ENCODE data around the gene ANAPC16.
"Not testable (repeated sequence)": the region's sequence is repeated elsewhere in the genome, so short reads cannot be mapped to it uniquely, and the experiment has no call there.

ANAPC16 gene

GRCh38 chr10:72278668-72279393, 63.0 kb downstream of the ANAPC16 start:
- no peak overlapping the region for H3K27ac ChIP-seq (ENCODE audit: low read length)
- no peak overlapping the region for H2AFZ ChIP-seq (ENCODE audit: low read depth, low read length)
- no peak overlapping the region for H3K4me3 ChIP-seq (ENCODE audit: low read length)
- peaks cover 24% of the 10 kb centered on the region for H3K4me1 ChIP-seq (ENCODE audit: low read length)
- peaks cover 27% of the 10 kb centered on the region for H3K36me3 ChIP-seq (replicated peaks; ENCODE audit: low read depth, low read length)
- no peak overlapping the region for H3K4me2 ChIP-seq (ENCODE audit: low read length)
- peaks cover 17% of the 10 kb centered on the region for H3K79me2 ChIP-seq (ENCODE audit: low read length)
- peaks cover 18% of the 10 kb centered on the region for H4K20me1 ChIP-seq (ENCODE audit: insufficient read depth, low read length)
- TF ChIP-seq EZH2phosphoT487 (IDR thresholded peaks at IDR 0.05; ENCODE audit: low read depth) (no peak), CTCF (IDR thresholded peaks at IDR 0.05; ENCODE audit: low read depth, low read length) (no peak)
- H3K27me3 ChIP-seq (ENCODE audit: low read depth, low read length): peaks cover 7% of the 10 kb centered on the region; the same call in 1 of the 2 replicates
- no peaks in the 10 kb centered on the region for H3K9me3 ChIP-seq (ENCODE audit: insufficient read depth, low read length)
- H3K9ac ChIP-seq (ENCODE audit: low read length): no peak overlapping the region

GRCh38 chr10:72279587-72279986, 63.8 kb downstream of the ANAPC16 start:
- Histone ChIP-seq H4K20me1 (ENCODE audit: insufficient read depth, low read length) (peaks cover 17% of the 10 kb centered on the region), H3K4me1 (ENCODE audit: low read length) (peaks cover 23% of the 10 kb centered on the region), H3K36me3 (replicated peaks; ENCODE audit: low read depth, low read length) (peaks cover 20% of the 10 kb centered on the region)
- not testable (repeated sequence) for H3K79me2 ChIP-seq (ENCODE audit: low read length); H3K4me3 ChIP-seq (ENCODE audit: low read length); H3K27me3 ChIP-seq (ENCODE audit: low read depth, low read length); H2AFZ ChIP-seq (ENCODE audit: low read depth, low read length); H3K4me2 ChIP-seq (ENCODE audit: low read length); H3K27ac ChIP-seq (ENCODE audit: low read length); H3K9me3 ChIP-seq (ENCODE audit: insufficient read depth, low read length); H3K9ac ChIP-seq (ENCODE audit: low read length)

DNA sequence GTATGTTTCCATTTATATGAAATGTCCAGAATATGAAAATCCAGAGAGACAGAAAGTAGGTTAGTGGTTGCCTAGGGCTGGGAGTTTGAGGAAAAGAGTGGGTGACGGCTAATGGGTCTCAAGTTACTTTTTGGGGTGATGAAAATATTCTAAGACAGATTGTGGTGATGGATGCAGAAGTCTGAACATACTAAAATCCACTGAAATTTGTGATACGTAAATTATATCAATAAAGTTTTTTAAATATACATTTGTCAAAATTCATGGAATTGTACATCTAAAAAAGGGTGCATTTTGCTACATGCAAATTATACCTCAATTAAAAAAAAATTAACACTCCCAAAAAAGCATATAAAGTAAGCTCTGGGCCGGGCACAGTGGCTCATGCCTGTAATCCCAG, 67.3 kb downstream of the ANAPC16 start:
- H3K36me3 ChIP-seq (replicated peaks; ENCODE audit: low read depth, low read length): no peaks in the 10 kb centered on the region
- H3K27ac ChIP-seq (ENCODE audit: low read length): no peak overlapping the region
- H3K9ac ChIP-seq (ENCODE audit: low read length): no peak overlapping the region
- peak overlapping the region; percentile 51 for H3K4me2 ChIP-seq (ENCODE audit: low read length)
- peak overlapping the region; percentile 29; the same call in 1 of the 2 replicates for H3K4me3 ChIP-seq (ENCODE audit: low read length)
- H3K27me3 ChIP-seq (ENCODE audit: low read depth, low read length): no peaks in the 10 kb centered on the region
- peaks cover 24% of the 10 kb centered on the region for H3K4me1 ChIP-seq (ENCODE audit: low read length)
- no peaks in the 10 kb centered on the region for H3K79me2 ChIP-seq (ENCODE audit: low read length)
- no peaks in the 10 kb centered on the region for H3K9me3 ChIP-seq (ENCODE audit: insufficient read depth, low read length)
- H2AFZ ChIP-seq (ENCODE audit: low read depth, low read length): no peak overlapping the region
- H4K20me1 ChIP-seq (ENCODE audit: insufficient read depth, low read length): no peaks in the 10 kb centered on the region
- no peak for TF ChIP-seq CTCF (IDR thresholded peaks at IDR 0.05; ENCODE audit: low read depth, low read length)
- no peak for TF ChIP-seq EZH2phosphoT487 (IDR thresholded peaks at IDR 0.05; ENCODE audit: low read depth)

Measured in OCI-LY3 (cell line).